Measurements from ENCODE around the gene SYNJ1.
A peak's percentile ranks its signal among the peaks of the same experiment; 100 is the strongest.
"Not testable (repeated sequence)": the region's sequence is repeated elsewhere in the genome, so short reads cannot be mapped to it uniquely, and the experiment has no call there.

SYNJ1 gene

GRCh38 chr21:32674731-32675130, 53.1 kb downstream of the SYNJ1 start:
- TF ChIP-seq CTCF (IDR thresholded peaks at IDR 0.05; ENCODE audit: insufficient read depth, low read depth, low read length, missing control alignments), result no peak

GRCh38 chr21:32674038-32674437, 53.8 kb downstream of the SYNJ1 start:
- no peak for DNase-seq (ENCODE audit: low read depth)
- no peak overlapping the region for H3K4me3 ChIP-seq (ENCODE audit: low read length)
- no peak for TF ChIP-seq CTCF (IDR thresholded peaks at IDR 0.05; ENCODE audit: insufficient read depth, low read depth, low read length, missing control alignments)

More at GRCh38 chr21:32674731-32675130, 53.1 kb downstream of the SYNJ1 start:
- DNase-seq (ENCODE audit: low read depth), result no peak
- no peak overlapping the region for H3K4me3 ChIP-seq (ENCODE audit: low read length)

- no peak for DNase-seq (ENCODE audit: low read depth)
- H3K4me3 ChIP-seq (ENCODE audit: low read length), result no peak overlapping the region
- no peak for TF ChIP-seq CTCF (IDR thresholded peaks at IDR 0.05; ENCODE audit: insufficient read depth, low read depth, low read length, missing control alignments)
Measured at GRCh38 chr21:32666258-32666657, 61.6 kb downstream of the SYNJ1 start.

GRCh38 chr21:32664095-32664494, 63.7 kb downstream of the SYNJ1 start:
- not testable (repeated sequence) for DNase-seq (ENCODE audit: low read depth); H3K4me3 ChIP-seq (ENCODE audit: low read length)

GRCh38 chr21:32661981-32662380, 65.8 kb downstream of the SYNJ1 start:
- not testable (repeated sequence) for H3K4me3 ChIP-seq (ENCODE audit: low read length); DNase-seq (ENCODE audit: low read depth)

- peak; percentile 53 for DNase-seq (ENCODE audit: low read depth)
- not testable (repeated sequence) for H3K4me3 ChIP-seq (ENCODE audit: low read length)
Measured at GRCh38 chr21:32661026-32661782, 66.6 kb downstream of the SYNJ1 start.

GRCh38 chr21:32658524-32658923, 69.3 kb downstream of the SYNJ1 start:
- no peak for TF ChIP-seq CTCF (IDR thresholded peaks at IDR 0.05; ENCODE audit: insufficient read depth, low read depth, low read length, missing control alignments)
- no peak overlapping the region for H3K4me3 ChIP-seq (ENCODE audit: low read length)
- DNase-seq (ENCODE audit: low read depth), result no peak

GRCh38 chr21:32653326-32653901, 74.4 kb downstream of the SYNJ1 start:
- peak; percentile 79 for TF ChIP-seq CTCF (IDR thresholded peaks at IDR 0.05; ENCODE audit: insufficient read depth, low read depth, low read length, missing control alignments)
- peak; percentile 51 for DNase-seq (ENCODE audit: low read depth)
- H3K4me3 ChIP-seq (ENCODE audit: low read length), result no peak overlapping the region
